MCF 10A (cell line): ENCODE data around the gene ZNF669. TPM values are rescaled to one million over a fixed set of nuclear protein-coding genes. Genes with fewer than 3 reads are reported as not detected.

ENCODE experiments used
- BruUV-seq: library from RNA; stranded (reverse); fragments of 400-500 nt; replicated peaks from 2 replicates; lab custom pipeline; 2021; lab: Mats Ljungman, UMichigan
- CTCF ChIA-PET: fragments of 300-600 bp; sonication (Branson Sonifier 250); formaldehyde crosslinking; extraction: SDS; loops from one replicate; lab custom pipeline; 2021; ENCODE audit warnings: antibody characterized with exemption, inconsistent platforms; lab: Yijun Ruan, JAX
- POLR2A ChIA-PET: fragments of 300-600, 350-650 bp; sonication (Branson Sonifier 250); formaldehyde crosslinking; extraction: SDS; loops from one replicate; lab custom pipeline; 2020; ENCODE audit warnings: antibody characterized with exemption, inconsistent platforms; lab: Yijun Ruan, JAX
- DNase-seq: peaks from one replicate; pipeline ENCODE4 v3.0.0-alpha.2; 2018; ENCODE audit not compliant: unreplicated experiment
- H3K27ac Mint-ChIP-seq: one replicate; pipeline ENCODE4 v1.8.0; 2022; ENCODE audit warnings: mild to moderate bottlenecking, low read depth, mixed read lengths; ENCODE audit not compliant: unreplicated experiment
- H3K27me3 Mint-ChIP-seq: one replicate; pipeline ENCODE4 v1.8.0; 2022; ENCODE audit warnings: mixed read lengths; ENCODE audit not compliant: insufficient read depth, unreplicated experiment
- H3K36me3 Mint-ChIP-seq: one replicate; pipeline ENCODE4 v1.8.0; 2022; ENCODE audit warnings: mild to moderate bottlenecking, moderate library complexity, mixed read lengths; ENCODE audit not compliant: insufficient read depth, unreplicated experiment
- H3K4me1 Mint-ChIP-seq: one replicate; pipeline ENCODE4 v1.8.0; 2022; ENCODE audit warnings: mixed read lengths; ENCODE audit not compliant: insufficient read depth, unreplicated experiment
- H3K4me3 Mint-ChIP-seq: one replicate; pipeline ENCODE4 v1.8.0; 2022; ENCODE audit warnings: mild to moderate bottlenecking, moderate library complexity, mixed read lengths; ENCODE audit not compliant: unreplicated experiment
- H3K9me3 Mint-ChIP-seq: one replicate; pipeline ENCODE4 v1.8.0; 2022; ENCODE audit warnings: mixed read lengths; ENCODE audit not compliant: unreplicated experiment
- CTCF ChIP-seq: fragments of 200-600 bp; IDR thresholded peaks from one replicate; pipeline ENCODE4 v1.8.0; 2022; ENCODE audit warnings: antibody characterized with exemption, mild to moderate bottlenecking; ENCODE audit not compliant: unreplicated experiment
- intact Hi-C: fragments of 100-400 bp; cut with micrococcal nuclease; formaldehyde crosslinking; loops from 2 replicates; pipeline ENCODE4 v1.14.1; 2022
- total RNA-seq: library from RNA; stranded (reverse); gene quantifications from 2 replicates; pipeline ENCODE4 v1.2.3, GENCODE V29; 2022

ZNF669 gene
- total RNA-seq, 1 experiment from 2014 or later: 11.6 TPM

DNA sequence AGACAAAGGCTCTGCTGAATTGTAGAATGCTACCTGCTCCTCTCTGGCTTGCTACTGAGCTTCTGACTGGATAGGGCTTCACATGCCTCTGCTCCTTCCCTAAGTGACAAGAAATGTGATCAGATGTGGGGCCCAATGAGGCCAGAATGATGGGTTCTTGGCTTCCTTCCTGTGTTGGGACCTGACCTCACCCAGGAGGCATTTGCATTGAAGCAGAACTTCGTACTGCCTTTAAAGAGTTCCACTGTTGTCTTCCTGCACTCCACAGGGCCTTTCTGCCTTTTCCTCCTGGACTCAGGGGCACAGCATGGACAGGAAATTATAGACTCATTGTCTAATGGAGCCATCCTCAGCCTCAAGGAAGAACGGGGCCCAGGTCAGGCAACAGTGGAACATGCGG, 39.9 kb downstream of the ZNF669 start:
- BruUV-seq: no TSS peak
- peaks cover 32% of the 10 kb centered on the region for H3K9me3 Mint-ChIP-seq
- TF ChIP-seq CTCF: no peak
- H3K36me3 Mint-ChIP-seq: peaks cover 9% of the 10 kb centered on the region
- no peak for DNase-seq
- no peak overlapping the region for H3K4me3 Mint-ChIP-seq
- H3K4me1 Mint-ChIP-seq: no peaks in the 10 kb centered on the region
- intact Hi-C loops: no loop called here
- ChIA-PET POLR2A (interaction anchor here (0.7 kb wide), 1 partner anchor 8 kb away, joined by 3 read pairs; no protein-coding TSS in a partner anchor), CTCF (interaction anchor here (1.7 kb wide), 1 partner anchor 10 kb away, joined by 3 read pairs; no protein-coding TSS in a partner anchor)
- H3K27ac Mint-ChIP-seq: no peak overlapping the region
- no peaks in the 10 kb centered on the region for H3K27me3 Mint-ChIP-seq

GRCh38 chr1:247060771-247061170, 43.4 kb downstream of the ZNF669 start:
- Mint-ChIP-seq H3K36me3 (peaks cover 4% of the 10 kb centered on the region), H3K9me3 (peaks cover 44% of the 10 kb centered on the region), H3K27ac (no peak overlapping the region), H3K27me3 (no peaks in the 10 kb centered on the region), H3K4me3 (no peak overlapping the region), H3K4me1 (peaks cover 5% of the 10 kb centered on the region)
- CTCF ChIA-PET: interaction anchor here (0.6 kb wide), 1 partner anchor 684 kb away, joined by 6 read pairs; no protein-coding TSS in a partner anchor
- TF ChIP-seq CTCF: no peak
- intact Hi-C loops: no loop called here
- DNase-seq: no peak
- POLR2A ChIA-PET: interaction anchor here (0.7 to 1.8 kb wide), 3 partner anchors 11 to 55 kb away, joined by 5 to 6 read pairs (median 5); partner anchors contain the start of gene ZNF670
- no TSS peak for BruUV-seq

DNA sequence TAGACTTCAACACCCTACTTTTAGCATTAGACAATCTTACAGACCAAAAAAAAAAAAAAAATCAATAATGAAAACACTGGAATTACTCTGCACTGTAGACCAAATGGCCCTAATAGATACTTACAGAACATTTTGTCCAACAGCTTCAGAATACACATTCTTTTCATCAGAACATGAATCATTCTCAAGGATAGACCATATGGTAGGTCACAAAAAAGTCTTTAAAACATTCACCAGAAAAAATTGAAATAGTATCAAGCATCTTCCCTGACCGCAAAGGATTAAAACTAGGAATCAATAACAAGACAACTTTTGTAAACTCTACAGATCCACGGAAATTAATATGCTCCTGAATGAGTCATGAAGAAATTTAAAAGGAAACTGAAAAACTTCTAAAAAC, 48.1 kb downstream of the ZNF669 start:
- Mint-ChIP-seq H3K4me3 (no peak overlapping the region), H3K27me3 (no peaks in the 10 kb centered on the region), H3K36me3 (peaks cover 9% of the 10 kb centered on the region), H3K9me3 (peaks cover 38% of the 10 kb centered on the region), H3K4me1 (peaks cover 12% of the 10 kb centered on the region), H3K27ac (no peak overlapping the region)
- ChIA-PET POLR2A (interaction anchor here (1.0 kb wide), 2 partner anchors 10 to 49 kb away, joined by 4 to 5 read pairs; no protein-coding TSS in a partner anchor), CTCF (interaction anchor here (0.7 to 0.8 kb wide), 3 partner anchors 23 to 1187 kb away, joined by 3 to 5 read pairs (median 4); partner anchors contain the start of gene ZNF670)
- no TSS peak for BruUV-seq
- no peak for TF ChIP-seq CTCF
- intact Hi-C loops: no loop called here
- no peak for DNase-seq

GRCh38 chr1:247054992-247055415, 49.2 kb downstream of the ZNF669 start:
- CTCF ChIA-PET: interaction anchor here (0.7 to 1.0 kb wide), 3 partner anchors 8 to 24 kb away, joined by 3 to 4 read pairs (median 3); partner anchors contain the start of gene ZNF670
- Mint-ChIP-seq H3K27ac (peak overlapping the region; percentile 3), H3K4me3 (no peak overlapping the region), H3K27me3 (no peaks in the 10 kb centered on the region), H3K9me3 (peaks cover 38% of the 10 kb centered on the region), H3K36me3 (peaks cover 6% of the 10 kb centered on the region), H3K4me1 (peaks cover 12% of the 10 kb centered on the region)
- no peak for TF ChIP-seq CTCF
- POLR2A ChIA-PET: interaction anchor here (1.0 kb wide), 1 partner anchor 9 kb away, joined by 4 read pairs; no protein-coding TSS in a partner anchor
- intact Hi-C loops: no loop called here
- DNase-seq: peak; percentile 69
- BruUV-seq: no TSS peak

Other genes starting within 250 kb of the ZNF669 start
- gene AHCTF1, start 172.4 kb downstream of the ZNF669 start, total RNA-seq: 79.5 and 112 TPM in 2 replicates
- 8.7 and 13.8 TPM in 2 replicates for gene ZNF695, start 96.3 kb downstream of the ZNF669 start, total RNA-seq
- 7.1 and 7.7 TPM in 2 replicates for gene ZNF670, start 25.5 kb downstream of the ZNF669 start, total RNA-seq
- gene ZNF124, start 67.7 kb upstream of the ZNF669 start, total RNA-seq: 18.1 and 18.8 TPM in 2 replicates
- gene VN1R5, start 151.7 kb upstream of the ZNF669 start, total RNA-seq: not detected in 2 replicates
- gene ZNF496, start 227.5 kb upstream of the ZNF669 start, total RNA-seq: 58.0 and 67.2 TPM in 2 replicates